ENCODE data around the gene RALGAPA1.
"Not testable (repeated sequence)": the region's sequence is repeated elsewhere in the genome, so short reads cannot be mapped to it uniquely, and the experiment has no call there.

DNA sequence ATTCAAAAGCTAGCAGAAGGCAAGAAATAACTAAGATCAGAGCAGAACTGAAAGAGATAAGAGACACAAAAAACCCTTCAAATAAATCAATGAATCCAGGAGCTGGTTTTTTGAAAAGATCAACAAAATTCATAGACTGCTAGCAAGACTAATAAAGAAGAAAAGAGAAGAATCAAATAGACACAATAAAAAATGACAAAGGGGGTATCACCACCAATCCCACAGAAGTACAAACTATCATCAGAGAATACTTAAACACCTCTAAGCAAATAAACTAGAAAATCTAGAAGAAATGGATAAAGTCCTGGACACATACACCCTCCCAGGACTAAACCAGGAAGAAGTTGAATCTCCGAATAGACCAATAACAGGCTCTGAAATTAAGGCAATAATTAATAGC lies 189.6 kb downstream of the RALGAPA1 start:
- not testable (repeated sequence) for TF ChIP-seq EZH2 (optimal IDR thresholded peaks at IDR 0.05; ENCODE audit: low read depth, low read length); EZH2phosphoT487 (IDR thresholded peaks at IDR 0.05; ENCODE audit: low read length)
- TF ChIP-seq, protein P1, sequence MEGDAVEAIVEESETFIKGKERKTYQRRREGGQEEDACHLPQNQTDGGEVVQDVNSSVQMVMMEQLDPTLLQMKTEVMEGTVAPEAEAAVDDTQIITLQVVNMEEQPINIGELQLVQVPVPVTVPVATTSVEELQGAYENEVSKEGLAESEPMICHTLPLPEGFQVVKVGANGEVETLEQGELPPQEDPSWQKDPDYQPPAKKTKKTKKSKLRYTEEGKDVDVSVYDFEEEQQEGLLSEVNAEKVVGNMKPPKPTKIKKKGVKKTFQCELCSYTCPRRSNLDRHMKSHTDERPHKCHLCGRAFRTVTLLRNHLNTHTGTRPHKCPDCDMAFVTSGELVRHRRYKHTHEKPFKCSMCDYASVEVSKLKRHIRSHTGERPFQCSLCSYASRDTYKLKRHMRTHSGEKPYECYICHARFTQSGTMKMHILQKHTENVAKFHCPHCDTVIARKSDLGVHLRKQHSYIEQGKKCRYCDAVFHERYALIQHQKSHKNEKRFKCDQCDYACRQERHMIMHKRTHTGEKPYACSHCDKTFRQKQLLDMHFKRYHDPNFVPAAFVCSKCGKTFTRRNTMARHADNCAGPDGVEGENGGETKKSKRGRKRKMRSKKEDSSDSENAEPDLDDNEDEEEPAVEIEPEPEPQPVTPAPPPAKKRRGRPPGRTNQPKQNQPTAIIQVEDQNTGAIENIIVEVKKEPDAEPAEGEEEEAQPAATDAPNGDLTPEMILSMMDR (IDR thresholded peaks at IDR 0.05; ENCODE audit: low read length): not testable (repeated sequence)

Measured in MM.1S (cell line).